Right ventricle myocardium superior (tissue), 1 donor: ENCODE results near the gene TEX48. TPM values are rescaled to one million over a fixed set of nuclear protein-coding genes. Genes with fewer than 3 reads are reported as not detected.

Experiments
- ATAC-seq: fragments of 200-7000 bp; cut with Tn5 transposase; one replicate; pipeline ENCODE4 v1.9.1; 2020; ENCODE audit warnings: mild to moderate bottlenecking; ENCODE audit not compliant: poor library complexity
- DNase-seq: peaks from one replicate; pipeline ENCODE4 v3.0.0-alpha.2; 2020
- intact Hi-C: fragments of 100-400 bp; cut with DNase I; formaldehyde crosslinking; loops from one replicate; pipeline ENCODE4 v1.11.2; 2022
- total RNA-seq: library from RNA; stranded (reverse); fragmentation: NEBNext Ultra II Directional; extraction: Animal tissue kit (Norgen Biotek cat#: 25700); gene quantifications from one replicate; pipeline ENCODE4 v1.2.1, GENCODE V29; 2021
- donor health status: DM: no; HTN: yes; CAD: no; lungs with severe emphysema.

TEX48 gene
- total RNA-seq, 1 donor from 2014 or later, result not detected

- intact Hi-C loops, result no loop called here
- DNase-seq (no peak), ATAC-seq (no peak)
Measured at GRCh38 chr9:114638404-114638803, 43.6 kb downstream of the TEX48 start.

GRCh38 chr9:114634387-114634786, 47.6 kb downstream of the TEX48 start:
- ATAC-seq, result no peak
- DNase-seq, result no peak
- intact Hi-C loops, result no loop called here

GRCh38 chr9:114633438-114634089, 48.4 kb downstream of the TEX48 start:
- DNase-seq (no peak), ATAC-seq (no peak)
- intact Hi-C loops, result no loop called here

GRCh38 chr9:114631166-114631565, 50.8 kb downstream of the TEX48 start:
- intact Hi-C loops, result no loop called here
- no peak for ATAC-seq
- DNase-seq, result no peak

- intact Hi-C loops, result no loop called here
- no peak for ATAC-seq
- DNase-seq, result no peak
Measured at GRCh38 chr9:114629563-114630090, 52.4 kb downstream of the TEX48 start.

- ATAC-seq, result no peak
- intact Hi-C loops, result no loop called here
- DNase-seq, result no peak
Measured at GRCh38 chr9:114627553-114627952, 54.4 kb downstream of the TEX48 start.

- no peak for ATAC-seq
- intact Hi-C loops, result no loop called here
- no peak for DNase-seq
Measured at GRCh38 chr9:114626415-114627020, 55.5 kb downstream of the TEX48 start.

GRCh38 chr9:114624677-114625076, 57.3 kb downstream of the TEX48 start:
- intact Hi-C loops, result no loop called here
- DNase-seq (no peak), ATAC-seq (no peak)

- ATAC-seq, result peak; percentile 51
- DNase-seq, result no peak
- intact Hi-C loops, result no loop called here
Measured at GRCh38 chr9:114621975-114622609, 59.9 kb downstream of the TEX48 start.

GRCh38 chr9:114621561-114621960, 60.4 kb downstream of the TEX48 start:
- intact Hi-C loops, result no loop called here
- DNase-seq (no peak), ATAC-seq (no peak)

GRCh38 chr9:114619191-114619761, 62.7 kb downstream of the TEX48 start:
- DNase-seq, result peak; percentile 55
- intact Hi-C loops, result no loop called here
- no peak for ATAC-seq

- intact Hi-C loops, result no loop called here
Measured at GRCh38 chr9:114616684-114617520, 65.1 kb downstream of the TEX48 start.

More at GRCh38 chr9:114616684-114617520, 65.1 kb downstream of the TEX48 start:
- ATAC-seq (peak; percentile 47), DNase-seq (peak; percentile 84)

Other genes starting within 250 kb of the TEX48 start
- 0.56 TPM for gene WHRN, start 176.7 kb downstream of the TEX48 start, total RNA-seq
- 60.2 TPM for gene ATP6V1G1, start 94.4 kb downstream of the TEX48 start, total RNA-seq
- 2.7 TPM for gene TMEM268, start 70.9 kb downstream of the TEX48 start, total RNA-seq
- gene TEX53, start 24.4 kb downstream of the TEX48 start, total RNA-seq, result not detected
- not detected for gene TNFSF15, start 123.8 kb upstream of the TEX48 start, total RNA-seq
- gene TNFSF8, start 248.4 kb upstream of the TEX48 start, total RNA-seq, result 0.46 TPM